ENCODE measurements around the gene ITCH.

- no peak for TF ChIP-seq CTCF (IDR thresholded peaks at IDR 0.05)
- TF ChIP-seq EP300 (IDR thresholded peaks at IDR 0.05): no peak
- no peak for TF ChIP-seq POLR2A (IDR thresholded peaks at IDR 0.05)
These were observed 38.8 kb downstream of the ITCH start for GRCh38 chr20:34401741-34402455.

Measured in ovary (tissue), 3 donors.